K562 (cell line): ENCODE measurements around the gene TUBA3C. TPM values are rescaled to one million over a fixed set of nuclear protein-coding genes. Genes with fewer than 3 reads are reported as not detected.

Source experiments
- ATAC-seq: fragments of 200-7000 bp; cut with Tn5 transposase; 3 replicates; pipeline ENCODE4 v1.9.1; 2020; ENCODE audit warnings: moderate library complexity
- BruUV-seq: library from RNA; stranded (reverse); fragments of 400-500 nt; replicated peaks from 2 replicates; lab custom pipeline; 2021; lab: Mats Ljungman, UMichigan
- CTCF ChIA-PET: fragments of 300-600 bp; formaldehyde crosslinking; extraction: SDS; loops from one replicate; lab custom pipeline; 2021; ENCODE audit warnings: low intra/inter-chr PET ratio; lab: Yijun Ruan, JAX
- POLR2A ChIA-PET: fragments of 300-600, 350-650 bp; sonication (Branson Sonifier 250); formaldehyde crosslinking; extraction: SDS; loops from one replicate; lab custom pipeline; 2021; ENCODE audit warnings: antibody characterized with exemption, inconsistent platforms; lab: Yijun Ruan, JAX
- DNase-seq, 4 experiments: peaks; one replicate each; pipeline versions ENCODE4 v3.0.0 to v3.0.0-alpha.2; 2011 to 2018; ENCODE audit warnings: low spot score in 3 of 4, mixed read lengths in 3 of 4; ENCODE audit errors: extremely low read depth in 1 of 4
- FAIRE-seq: peaks from 2 replicates; lab custom pipeline; 2011; peaks lifted over from hg19 to GRCh38; lab: Jason Lieb, UNC
- H2AFZ ChIP-seq: 2 replicates; pipeline ENCODE4 v1.6.0; 2011; ENCODE audit warnings: low read depth, low read length, control low read depth, inconsistent platforms
- H3K27ac ChIP-seq: fragments of 200-600 bp; 3 replicates; pipeline ENCODE4 v1.8.0; 2011; ENCODE audit warnings: low read depth, mild to moderate bottlenecking, control low read depth, inconsistent platforms, low read length, moderate library complexity, mixed read lengths; ENCODE audit errors: extremely low read depth
- H3K27me3 ChIP-seq, 2 experiments: fragments of 300-600 bp in 1 of 2; 2 replicates in 1 of 2; 3 replicates in 1 of 2; pipeline versions ENCODE4 v1.6.0 to v1.8.0; 2011; ENCODE audit warnings: inconsistent platforms in 2 of 2, low read length in 2 of 2, mild to moderate bottlenecking in 1 of 2, mixed read lengths in 1 of 2, moderate library complexity in 1 of 2; ENCODE audit not compliant: control insufficient read depth in 2 of 2, insufficient read depth in 2 of 2
- H3K36me3 ChIP-seq: fragments of 300-600 bp; 3 replicates; pipeline ENCODE4 v1.8.0; 2011; ENCODE audit warnings: mild to moderate bottlenecking, low read length, inconsistent platforms; ENCODE audit not compliant: control insufficient read depth, insufficient read depth
- H3K4me1 ChIP-seq, 2 experiments: fragments of 200-600 bp in 1 of 2; replicated peaks in 1 of 2; 2 replicates in 1 of 2; 3 replicates in 1 of 2; pipeline versions ENCODE4 v1.5.1 to v1.8.0; 2011; ENCODE audit warnings: inconsistent platforms in 2 of 2, low read length in 2 of 2, mild to moderate bottlenecking in 1 of 2, mixed read lengths in 1 of 2, moderate library complexity in 1 of 2; ENCODE audit not compliant: control insufficient read depth in 2 of 2, insufficient read depth in 2 of 2
- H3K4me2 ChIP-seq: 2 replicates; pipeline ENCODE4 v1.6.1; 2011; ENCODE audit warnings: low read length, control low read depth, inconsistent platforms, mixed read lengths; ENCODE audit not compliant: insufficient read depth
- H3K4me3 ChIP-seq: fragments of 200-600 bp; sonication (generic), shearing (Covaris generic); 2 replicates; pipeline ENCODE4 v1.5.1; 2016; ENCODE audit warnings: control low read depth, inconsistent platforms
- H3K79me2 ChIP-seq: fragments of 200-600 bp; 3 replicates; pipeline ENCODE4 v1.8.0; 2011; ENCODE audit warnings: low read length, inconsistent platforms; ENCODE audit not compliant: control insufficient read depth, insufficient read depth
- H3K9ac ChIP-seq, 2 experiments: 2 replicates each; pipeline versions ENCODE4 v1.6.0 to v1.6.1; 2011; ENCODE audit warnings: low read depth in 2 of 2, low read length in 2 of 2, control low read depth in 1 of 2, inconsistent platforms in 1 of 2, mild to moderate bottlenecking in 1 of 2, mixed read lengths in 1 of 2; ENCODE audit not compliant: insufficient read depth in 1 of 2
- H3K9me1 ChIP-seq: one replicate; pipeline ENCODE4 v1.6.0; 2011; ENCODE audit warnings: inconsistent platforms, mild to moderate bottlenecking, low read length, moderate library complexity; ENCODE audit not compliant: control insufficient read depth, insufficient read depth
- H3K9me3 ChIP-seq: replicated peaks from 2 replicates; pipeline ENCODE4 v1.5.1; 2011; ENCODE audit warnings: low read depth, low read length, inconsistent platforms; ENCODE audit not compliant: control insufficient read depth, insufficient read depth
- H4K20me1 ChIP-seq: replicated peaks from 2 replicates; pipeline ENCODE4 v1.6.1; 2011; ENCODE audit warnings: low read length, inconsistent platforms, mixed read lengths; ENCODE audit not compliant: control insufficient read depth, insufficient read depth
- ADNP ChIP-seq: fragments of 200-800 bp; sonication (Bioruptor generic); IDR thresholded peaks from 2 replicates; pipeline ENCODE4 v1.6.1; 2016; ENCODE audit warnings: missing genetic modification characterization, missing compliant biosample characterization
- CBX8 ChIP-seq: fragments of 200-600 bp; sonication (generic); IDR thresholded peaks from 2 replicates; pipeline ENCODE4 v1.6.1; 2012; ENCODE audit warnings: borderline replicate concordance, mixed run types, low read depth, mild to moderate bottlenecking, moderate library complexity, mixed read lengths, low read length, control low read depth, inconsistent platforms; ENCODE audit not compliant: poor library complexity, severe bottlenecking; ENCODE audit errors: extremely low read depth
- ETV6 ChIP-seq, 3 experiments: fragments of 150-350 bp in 1 of 3; sonication (generic) in 1 of 3; formaldehyde crosslinking in 1 of 3; IDR thresholded peaks; 2 replicates each; pipeline versions ENCODE4 v1.6.1 to v1.8.0; 2014 to 2022; ENCODE audit warnings: borderline replicate concordance in 2 of 3, low read depth in 2 of 3, antibody characterized with exemption in 1 of 3, low read length in 1 of 3, mild to moderate bottlenecking in 1 of 3, missing genetic modification reagents in 1 of 3
- FOS ChIP-seq: IDR thresholded peaks from 3 replicates; pipeline ENCODE4 v1.6.1; 2011; ENCODE audit not compliant: insufficient read length; ENCODE audit errors: extremely low read depth
- FOXA1 ChIP-seq: fragments of 450-650 bp; IDR thresholded peaks from 2 replicates; pipeline ENCODE4 v1.6.1; 2016; ENCODE audit warnings: mild to moderate bottlenecking, borderline replicate concordance
- KDM2B ChIP-seq: fragments of 250-450 bp; sonication (Bioruptor Pico); IDR thresholded peaks from 2 replicates; pipeline ENCODE4 v1.8.0; 2021; ENCODE audit warnings: mild to moderate bottlenecking, moderate library complexity
- MTA3 ChIP-seq: fragments of 450-650 bp; formaldehyde crosslinking; IDR thresholded peaks from 2 replicates; pipeline ENCODE4 v1.6.1; 2017; ENCODE audit warnings: mild to moderate bottlenecking, borderline replicate concordance
- NR2F6 ChIP-seq: fragments of 450-650 bp; formaldehyde crosslinking; IDR thresholded peaks from 2 replicates; pipeline ENCODE4 v1.4.0; 2020; ENCODE audit warnings: mild to moderate bottlenecking
- RBBP5 ChIP-seq: fragments of 200-600 bp; sonication (generic); IDR thresholded peaks from 2 replicates; pipeline ENCODE4 v1.6.1; 2012; ENCODE audit warnings: borderline replicate concordance, mild to moderate bottlenecking, low read length, control low read depth, inconsistent platforms; ENCODE audit not compliant: insufficient read depth, poor library complexity, severe bottlenecking
- ZBTB7A ChIP-seq: IDR thresholded peaks from 2 replicates; pipeline ENCODE4 v1.6.1; 2011; ENCODE audit warnings: low read depth, mild to moderate bottlenecking, low read length, moderate library complexity, borderline replicate concordance; ENCODE audit not compliant: control insufficient read depth
- ZNF282 ChIP-seq: sonication (generic); formaldehyde crosslinking; IDR thresholded peaks from 2 replicates; pipeline ENCODE4 v1.8.1; 2023; ENCODE audit warnings: missing genetic modification reagents
- ZNF316 ChIP-seq: fragments of 450-650 bp; IDR thresholded peaks from 2 replicates; pipeline ENCODE4 v1.6.1; 2016
- whole genome bisulfite sequencing: fragments of 100-300 bp; shearing (Covaris generic); methylation state at CpG from one replicate; pipeline ENCODE4 v1.1.6; 2016; ENCODE audit warnings: low coverage, mixed read lengths; ENCODE audit not compliant: insufficient coverage; ENCODE audit errors: missing lambda C conversion rate; 5-methylcytosine and 5-hydroxymethylcytosine counted together
- in situ Hi-C: fragments of 300-500 bp; cut with MboI; formaldehyde crosslinking; loops from 4 replicates; pipeline ENCODE4 v1.15.0; 2018; ENCODE audit warnings: inconsistent platforms, mixed read lengths
- intact Hi-C: fragments of 100-400 bp; cut with micrococcal nuclease; formaldehyde crosslinking; loops from 2 replicates; pipeline ENCODE4 v1.14.2; 2022
- polyA plus RNA-seq, 8 experiments: library from polyadenylated mRNA; depleted of rRNA in 4 of 8; stranded (reverse) in 5 of 8; unstranded in 3 of 8; fragments of >200 nt; fragmentation: Nextera tagmentation in 2 of 8; fragmentation: Illumina TruSeq in 1 of 8; extraction: Ambion mirVana in 2 of 8; extraction: Trizol in 1 of 8; gene quantifications; 2 replicates each; pipeline versions ENCODE4 v1.2.1 to v1.2.3, GENCODE V29; 2011 to 2014; ENCODE audit warnings: inconsistent platforms in 1 of 8, missing spikeins in 1 of 8
- total RNA-seq, 7 experiments: library from RNA; depleted of rRNA in 6 of 7; stranded (reverse); fragments of >200 nt in 6 of 7; fragmentation: Illumina TruSeq in 2 of 7; extraction: Trizol in 2 of 7; gene quantifications; 2 replicates each; pipeline versions ENCODE4 v1.2.1 to v1.2.3, GENCODE V29; 2011 to 2021; ENCODE audit warnings: low replicate concordance in 1 of 7
- TF ChIP-seq, protein P1 (sequence below): fragments of 450-650 bp; IDR thresholded peaks from 2 replicates; pipeline ENCODE4 v1.6.1; 2016; ENCODE audit warnings: borderline replicate concordance
- TF ChIP-seq, protein P2 (sequence below): sonication (generic); formaldehyde crosslinking; IDR thresholded peaks from 2 replicates; pipeline ENCODE4 v1.5.0; 2020; ENCODE audit warnings: missing genetic modification reagents

The TUBA3C gene
- total and polyA plus RNA-seq, 9 of the 15 experiments (the other 6 are each of a cell fraction or from before 2014, with no cell fraction given) = 0.10 to 4.2 (median 2.2) TPM

DNA sequence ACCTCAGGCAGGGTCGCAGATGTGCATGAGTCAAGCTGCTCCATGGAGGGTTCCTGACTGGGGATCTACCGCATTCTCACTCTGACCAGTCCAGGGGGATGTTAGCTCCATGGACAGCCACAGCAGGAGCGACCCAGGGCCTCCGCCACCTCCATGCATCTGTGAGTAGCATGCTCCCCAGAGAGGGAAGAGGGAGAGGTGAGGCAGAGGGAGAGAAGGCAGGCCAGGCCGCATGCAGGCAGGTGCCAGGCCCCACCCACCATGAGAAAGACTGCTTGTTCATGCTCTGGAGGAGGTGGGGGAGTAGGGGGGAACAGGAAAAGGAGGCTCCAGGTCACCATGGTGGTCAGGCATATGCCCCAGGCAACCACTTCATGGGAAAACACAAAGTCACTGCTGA is 20.3 kb downstream of the TUBA3C start (continued):
- TF ChIP-seq, protein P1, sequence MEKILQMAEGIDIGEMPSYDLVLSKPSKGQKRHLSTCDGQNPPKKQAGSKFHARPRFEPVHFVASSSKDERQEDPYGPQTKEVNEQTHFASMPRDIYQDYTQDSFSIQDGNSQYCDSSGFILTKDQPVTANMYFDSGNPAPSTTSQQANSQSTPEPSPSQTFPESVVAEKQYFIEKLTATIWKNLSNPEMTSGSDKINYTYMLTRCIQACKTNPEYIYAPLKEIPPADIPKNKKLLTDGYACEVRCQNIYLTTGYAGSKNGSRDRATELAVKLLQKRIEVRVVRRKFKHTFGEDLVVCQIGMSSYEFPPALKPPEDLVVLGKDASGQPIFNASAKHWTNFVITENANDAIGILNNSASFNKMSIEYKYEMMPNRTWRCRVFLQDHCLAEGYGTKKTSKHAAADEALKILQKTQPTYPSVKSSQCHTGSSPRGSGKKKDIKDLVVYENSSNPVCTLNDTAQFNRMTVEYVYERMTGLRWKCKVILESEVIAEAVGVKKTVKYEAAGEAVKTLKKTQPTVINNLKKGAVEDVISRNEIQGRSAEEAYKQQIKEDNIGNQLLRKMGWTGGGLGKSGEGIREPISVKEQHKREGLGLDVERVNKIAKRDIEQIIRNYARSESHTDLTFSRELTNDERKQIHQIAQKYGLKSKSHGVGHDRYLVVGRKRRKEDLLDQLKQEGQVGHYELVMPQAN = no peak
- no peak for TF ChIP-seq RBBP5
- TF ChIP-seq, protein P2, sequence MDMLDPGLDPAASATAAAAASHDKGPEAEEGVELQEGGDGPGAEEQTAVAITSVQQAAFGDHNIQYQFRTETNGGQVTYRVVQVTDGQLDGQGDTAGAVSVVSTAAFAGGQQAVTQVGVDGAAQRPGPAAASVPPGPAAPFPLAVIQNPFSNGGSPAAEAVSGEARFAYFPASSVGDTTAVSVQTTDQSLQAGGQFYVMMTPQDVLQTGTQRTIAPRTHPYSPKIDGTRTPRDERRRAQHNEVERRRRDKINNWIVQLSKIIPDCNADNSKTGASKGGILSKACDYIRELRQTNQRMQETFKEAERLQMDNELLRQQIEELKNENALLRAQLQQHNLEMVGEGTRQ (CRISPR knock-in tag) = no peak
- TF ChIP-seq MTA3 = no peak
- TF ChIP-seq ZNF282 (CRISPR knock-in tag) = no peak
- no peak for TF ChIP-seq FOXA1
- no peak for TF ChIP-seq NR2F6 (CRISPR knock-in tag)

DNA sequence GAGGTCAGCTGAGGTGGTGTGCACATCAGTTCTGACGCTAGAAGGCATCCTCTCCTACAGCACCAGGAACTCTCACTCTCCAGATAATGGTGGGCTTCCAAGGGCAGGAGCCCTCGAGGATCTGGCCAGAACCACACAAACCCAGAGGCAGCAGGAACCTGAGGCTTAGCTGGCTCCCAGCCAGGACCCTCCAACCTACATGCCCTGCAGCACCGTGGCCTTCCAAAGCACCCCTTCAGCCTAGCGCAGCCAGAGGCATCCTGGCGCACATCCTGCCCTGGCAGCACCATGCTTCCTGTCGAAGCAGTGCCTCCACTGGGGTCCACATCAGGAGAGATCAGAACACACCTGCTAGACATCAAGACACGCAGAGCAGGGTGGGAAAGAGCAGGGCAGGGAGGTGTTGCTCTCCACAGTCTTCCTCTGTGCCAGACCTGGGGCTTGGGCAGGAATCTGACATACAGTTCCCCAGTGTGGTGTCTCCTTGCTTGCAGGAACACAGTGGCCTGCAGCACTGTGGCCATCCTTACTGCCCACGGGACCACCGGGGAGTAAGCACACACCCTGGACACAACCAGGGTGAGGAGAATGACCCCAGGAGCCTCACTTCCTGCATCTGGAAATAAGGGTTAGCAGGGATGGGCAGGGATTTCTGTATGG is 21.7 kb downstream of the TUBA3C start:
- TF ChIP-seq ZNF316 (no peak), CBX8 (no peak), KDM2B (CRISPR knock-in tag) (no peak), ZBTB7A (no peak), FOS (no peak), ADNP (tag) (no peak), ETV6 (IDR thresholded peaks at IDR 0.05; ENCODE audit: borderline replicate concordance in 1 of 2, low read depth in 2 of 2, low read length in 1 of 2) (no peak), ETV6 (CRISPR knock-in tag; IDR thresholded peaks at IDR 0.05; ENCODE audit: borderline replicate concordance) (no peak)

More for the DNA sequence above, 21.7 kb downstream of the TUBA3C start:
- in situ Hi-C loops (no loop called here), intact Hi-C loops (no loop called here)
- H3K27ac ChIP-seq = no peak overlapping the region
- no peak for FAIRE-seq
- H3K27me3 ChIP-seq = no peaks in the 10 kb centered on the region
- no peak overlapping the region for H3K9ac ChIP-seq
- H3K79me2 ChIP-seq = no peaks in the 10 kb centered on the region
- H3K9me1 ChIP-seq = no peaks in the 10 kb centered on the region
- no peaks in the 10 kb centered on the region for H3K9me3 ChIP-seq
- ATAC-seq = no peak
- no peak overlapping the region for H3K4me3 ChIP-seq
- 3% methylated on average over 7 of the region's 9 CpGs for WGBS
- no peak overlapping the region for H2AFZ ChIP-seq
- no peak overlapping the region for H3K4me2 ChIP-seq
- ChIA-PET CTCF (no interaction called here), POLR2A (no interaction called here)
- BruUV-seq = no TSS peak
- H3K36me3 ChIP-seq = no peaks in the 10 kb centered on the region
- no peaks in the 10 kb centered on the region for H4K20me1 ChIP-seq
- no peak for DNase-seq
- no peaks in the 10 kb centered on the region for H3K4me1 ChIP-seq
